Endothelial cell of umbilical vein (primary cell): ENCODE results near the gene PDK3. TPM values are rescaled to one million over a fixed set of nuclear protein-coding genes. Genes with fewer than 3 reads are reported as not detected.

ENCODE experiments used
- BruUV-seq: library from RNA; stranded (reverse); fragments of 400-500 nt; replicated peaks from 2 replicates; lab custom pipeline; 2021; lab: Mats Ljungman, UMichigan
- CTCF ChIA-PET: fragments of 300-600, 350-600 bp; sonication (Branson Sonifier 250); formaldehyde crosslinking; loops from one replicate; lab custom pipeline; 2021; ENCODE audit warnings: antibody characterized with exemption, inconsistent platforms; lab: Charles Lee
- POLR2A ChIA-PET: fragments of 300-600, 350-600 bp; sonication (Branson Sonifier 250); formaldehyde crosslinking; loops from one replicate; lab custom pipeline; 2021; ENCODE audit warnings: antibody characterized with exemption, inconsistent platforms; lab: Charles Lee
- DNase-seq: peaks from one replicate; pipeline ENCODE4 v3.0.0-alpha.2; 2011; ENCODE audit warnings: low read depth, low spot score
- FAIRE-seq: peaks from 2 replicates; lab custom pipeline; 2011; peaks lifted over from hg19 to GRCh38; lab: Jason Lieb, UNC
- H2AFZ ChIP-seq: 2 replicates; pipeline ENCODE4 v1.6.0; 2012; ENCODE audit warnings: low read depth, low read length, control low read depth, inconsistent platforms
- H3K27ac ChIP-seq: 2 replicates; pipeline ENCODE4 v1.5.1; 2011; ENCODE audit warnings: low read depth, mild to moderate bottlenecking, control low read depth, low read length, moderate library complexity; ENCODE audit not compliant: insufficient read depth
- H3K27me3 ChIP-seq, 2 experiments: 2 replicates each; pipeline versions ENCODE4 v1.6.0 to v1.6.1; 2011; ENCODE audit warnings: low read length in 2 of 2, mixed read lengths in 1 of 2; ENCODE audit not compliant: control insufficient read depth in 2 of 2, insufficient read depth in 2 of 2
- H3K36me3 ChIP-seq, 2 experiments: 2 replicates in 1 of 2; 3 replicates in 1 of 2; pipeline ENCODE4 v1.5.1; 2011; ENCODE audit warnings: low read length in 2 of 2, mild to moderate bottlenecking in 1 of 2, moderate library complexity in 1 of 2; ENCODE audit not compliant: control insufficient read depth in 2 of 2, insufficient read depth in 2 of 2; ENCODE audit errors: extremely low read depth in 1 of 2
- H3K4me1 ChIP-seq: 3 replicates; pipeline ENCODE4 v1.5.1; 2011; ENCODE audit warnings: mild to moderate bottlenecking, low read length; ENCODE audit not compliant: control insufficient read depth, insufficient read depth; ENCODE audit errors: extremely low read depth
- H3K4me2 ChIP-seq: 2 replicates; pipeline ENCODE4 v1.6.1; 2011; ENCODE audit warnings: low read length, control low read depth, mixed read lengths; ENCODE audit not compliant: insufficient read depth
- H3K4me3 ChIP-seq, 3 experiments: fragments of 200-600 bp in 1 of 3; sonication (generic), shearing (Covaris generic) in 1 of 3; replicated peaks in 1 of 3; 2 replicates each; pipeline ENCODE4 v1.5.1; 2011 to 2016; ENCODE audit warnings: control low read depth in 3 of 3, low read length in 3 of 3, mild to moderate bottlenecking in 2 of 3, inconsistent platforms in 1 of 3, low read depth in 1 of 3, moderate library complexity in 1 of 3; ENCODE audit not compliant: insufficient read depth in 1 of 3
- H3K79me2 ChIP-seq: 2 replicates; pipeline ENCODE4 v1.6.0; 2012; ENCODE audit warnings: low read length, inconsistent platforms; ENCODE audit not compliant: control insufficient read depth, insufficient read depth
- H3K9ac ChIP-seq: replicated peaks from 2 replicates; pipeline ENCODE3; 2011; ENCODE audit warnings: low read length, control low read depth; ENCODE audit not compliant: insufficient read depth; ENCODE audit errors: extremely low read depth
- H3K9me1 ChIP-seq: replicated peaks from 3 replicates; pipeline ENCODE4 v1.6.0; 2011; ENCODE audit warnings: mild to moderate bottlenecking, low read length; ENCODE audit not compliant: control insufficient read depth, insufficient read depth; ENCODE audit errors: extremely low read depth
- H3K9me3 ChIP-seq: replicated peaks from 2 replicates; pipeline ENCODE4 v1.5.1; 2012; ENCODE audit warnings: low read length, inconsistent platforms; ENCODE audit not compliant: control insufficient read depth, insufficient read depth
- H4K20me1 ChIP-seq: replicated peaks from 2 replicates; pipeline ENCODE3; 2011; ENCODE audit warnings: mild to moderate bottlenecking, low read length; ENCODE audit not compliant: control insufficient read depth, insufficient read depth; ENCODE audit errors: extremely low read depth
- CTCF ChIP-seq, 2 donors: IDR thresholded peaks; 1 replicate in 1 of 2; 2 replicates in 1 of 2; pipeline ENCODE4 v1.5.1; 2011; ENCODE audit warnings: low read length in 2 of 2, mild to moderate bottlenecking in 2 of 2, moderate library complexity in 2 of 2, control low read depth in 1 of 2, inconsistent platforms in 1 of 2, low read depth in 1 of 2; ENCODE audit not compliant: insufficient read depth in 1 of 2; ENCODE audit errors: extremely low read depth in 1 of 2
- EZH2 ChIP-seq: IDR thresholded peaks from 2 replicates; pipeline ENCODE4 v1.6.1; 2012; ENCODE audit warnings: borderline replicate concordance, low read depth, mild to moderate bottlenecking, moderate library complexity, low read length, inconsistent platforms; ENCODE audit not compliant: severe bottlenecking
- FOS ChIP-seq: IDR thresholded peaks from 2 replicates; pipeline ENCODE4 v1.6.1; 2011; ENCODE audit warnings: mild to moderate bottlenecking, low read length, moderate library complexity, borderline replicate concordance; ENCODE audit not compliant: insufficient read depth
- GATA2 ChIP-seq: IDR thresholded peaks from 2 replicates; pipeline ENCODE4 v1.7.0; 2011; ENCODE audit warnings: low read depth, mild to moderate bottlenecking, moderate library complexity, mixed read lengths, low read length; ENCODE audit not compliant: insufficient read length, insufficient read depth
- JUN ChIP-seq: IDR thresholded peaks from 2 replicates; pipeline ENCODE4 v1.6.1; 2011; ENCODE audit warnings: borderline replicate concordance, low read depth; ENCODE audit not compliant: insufficient read length, insufficient read depth
- MAX ChIP-seq: IDR thresholded peaks from 2 replicates; pipeline ENCODE4 v1.6.1; 2011; ENCODE audit not compliant: insufficient read depth, insufficient read length
- MYC ChIP-seq: IDR thresholded peaks from one replicate; pipeline ENCODE4 v1.6.1; 2011; ENCODE audit warnings: mild to moderate bottlenecking, low read depth, low read length
- POLR2A ChIP-seq: IDR thresholded peaks from 2 replicates; pipeline ENCODE4 v1.6.1; 2012; ENCODE audit warnings: low read depth, mild to moderate bottlenecking, control low read depth, low read length
- POLR2AphosphoS5 ChIP-seq: IDR thresholded peaks from 2 replicates; pipeline ENCODE4 v1.6.1; 2012; ENCODE audit warnings: low read depth, mild to moderate bottlenecking, control low read depth, low read length, moderate library complexity; ENCODE audit not compliant: insufficient read depth
- dilution Hi-C: fragments of 300-500 bp; cut with MboI; formaldehyde crosslinking; loops from one replicate; pipeline ENCODE4 v1.15.0; 2019; ENCODE audit warnings: low sequenced_read_pairs; ENCODE audit not compliant: extremely low pct_ligation_motif_present
- intact Hi-C: fragments of 100-400 bp; cut with micrococcal nuclease; formaldehyde crosslinking; loops from one replicate; pipeline ENCODE4 v1.10.0; 2022
- polyA plus RNA-seq, 4 experiments: library from polyadenylated mRNA; depleted of rRNA in 3 of 4; stranded (reverse) in 3 of 4; unstranded in 1 of 4; fragments of >200 nt; gene quantifications; 2 replicates each; pipeline versions ENCODE4 v1.2.1 to v1.2.3, GENCODE V29; 2011 to 2012; ENCODE audit warnings: missing spikeins in 1 of 4
- total RNA-seq: library from RNA; stranded (reverse); gene quantifications from 2 replicates; pipeline ENCODE4 v1.2.3, GENCODE V29; 2021

PDK3 gene
- total and polyA plus RNA-seq, 2 donors (not counting 3 experiments of a cell fraction or from before 2014, with no cell fraction given) = 3.0 to 5.9 TPM

DNA sequence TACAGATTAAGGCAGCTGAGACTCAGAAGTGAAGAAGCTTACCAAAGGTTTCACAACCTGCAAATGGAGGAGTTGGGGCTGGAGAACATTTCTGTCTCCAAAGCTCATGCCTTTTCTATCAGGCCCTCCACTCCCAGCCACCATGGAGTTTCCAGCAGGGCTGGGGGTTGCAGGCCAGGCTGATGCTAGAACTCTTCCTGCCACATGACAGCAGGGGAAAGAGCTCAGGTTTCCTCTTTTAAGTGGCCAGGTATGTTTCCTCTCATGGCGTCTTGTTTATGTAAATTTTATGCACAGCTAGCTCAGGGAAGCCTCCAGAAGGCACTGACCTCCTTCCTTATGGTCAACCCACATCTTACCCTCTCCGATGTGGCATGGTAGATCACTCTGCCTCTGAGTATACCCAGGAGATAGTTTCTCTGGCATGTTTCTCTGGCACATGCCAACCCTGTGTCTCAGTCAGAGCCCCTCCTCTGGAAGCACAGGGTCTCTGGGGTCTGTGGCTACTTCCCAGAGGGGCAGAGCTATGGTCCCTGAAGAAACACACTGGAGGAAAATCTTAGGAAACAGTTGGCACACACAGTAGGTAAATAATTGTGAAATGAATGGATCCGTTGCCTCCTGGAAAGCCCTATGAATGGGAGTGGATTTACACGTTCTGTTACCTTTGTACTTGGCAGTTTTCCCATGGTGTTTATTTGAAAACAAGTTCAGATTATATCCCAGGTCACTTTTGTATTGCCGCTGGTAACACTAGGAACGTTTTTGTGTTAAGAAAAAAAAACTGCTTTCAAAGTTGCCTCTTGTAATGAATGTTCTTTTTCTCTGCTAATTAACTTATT lies 28.9 kb downstream of the PDK3 start:
- POLR2A ChIA-PET = no interaction called here
- Histone ChIP-seq H3K4me3 (no peak overlapping the region), H4K20me1 (no peaks in the 10 kb centered on the region), H2AFZ (no peak overlapping the region), H3K27ac (peak overlapping the region; percentile 18), H3K4me2 (peak overlapping the region; percentile 78), H3K27me3 (no peaks in the 10 kb centered on the region), H3K4me1 (peaks cover 12% of the 10 kb centered on the region), H3K9me3 (no peaks in the 10 kb centered on the region), H3K79me2 (no peaks in the 10 kb centered on the region), H3K36me3 (no peaks in the 10 kb centered on the region), H3K9ac (no peak overlapping the region), H3K9me1 (no peaks in the 10 kb centered on the region)
- CTCF ChIA-PET = interaction anchor here (2.0 to 8.0 kb wide), 2 partner anchors 98 to 123 kb away, joined by 7 to 142 read pairs; no protein-coding TSS in a partner anchor
- no peak for DNase-seq
- TF ChIP-seq FOS (no peak), POLR2AphosphoS5 (no peak), GATA2 (no peak), EZH2 (no peak), MYC (no peak), CTCF (IDR thresholded peaks at IDR 0.05; ENCODE audit: extremely low read depth in 1 of 2, insufficient read depth in 1 of 2, low read depth in 1 of 2, low read length in 2 of 2) (no peak), POLR2A (no peak), MAX (no peak), JUN (no peak)
- peak; percentile 4 for FAIRE-seq
- intact Hi-C loops = no loop called here
- BruUV-seq = no TSS peak
- dilution Hi-C loops = no loop called here
